ENCODE results near the gene STK24.

Gene STK24

GRCh38 chr13:98396071-98396710 is 180.7 kb downstream of the STK24 start:
- Histone ChIP-seq H3K27ac (ENCODE audit: low read length) (no peak overlapping the region), H3K9me3 (ENCODE audit: control insufficient read depth, low read depth, low read length) (no peaks in the 10 kb centered on the region), H3K4me1 (ENCODE audit: control insufficient read depth, low read depth, low read length) (peaks cover 8% of the 10 kb centered on the region), H3K36me3 (ENCODE audit: control insufficient read depth, low read depth, low read length) (peaks cover 16% of the 10 kb centered on the region), H3K9ac (ENCODE audit: low read length) (no peak overlapping the region), H3K4me3 (ENCODE audit: low read length) (no peak overlapping the region), H3K27me3 (ENCODE audit: control insufficient read depth, insufficient read depth, low read length) (no peaks in the 10 kb centered on the region)

Measured in iPS-18a (cell line).